Measurements from ENCODE around the gene CAVIN3. TPM values are rescaled to one million over a fixed set of nuclear protein-coding genes. Genes with fewer than 3 reads are reported as not detected.

Gene CAVIN3
- total RNA-seq, 1 donor from 2014 or later: 35.0 TPM

- FAIRE-seq: no peak
- no peak for TF ChIP-seq CTCF (IDR thresholded peaks at IDR 0.05; ENCODE audit: insufficient read depth, low read length, severe bottlenecking)
- no peak overlapping the region for H3K4me3 ChIP-seq (ENCODE audit: low read depth, low read length)
- DNase-seq (ENCODE audit: low read depth): no peak
- no peaks in the 10 kb centered on the region for H3K36me3 ChIP-seq (ENCODE audit: control insufficient read depth, insufficient read depth, low read length)
- H3K27me3 ChIP-seq (ENCODE audit: control insufficient read depth, insufficient read depth, low read length): no peaks in the 10 kb centered on the region
These were observed 11.8 kb upstream of the CAVIN3 start for GRCh38 chr11:6332066-6332465.

GRCh38 chr11:6328321-6328720 is 8.0 kb upstream of the CAVIN3 start:
- H3K4me3 ChIP-seq (ENCODE audit: low read depth, low read length): no peak overlapping the region
- H3K36me3 ChIP-seq (ENCODE audit: control insufficient read depth, insufficient read depth, low read length): no peaks in the 10 kb centered on the region
- DNase-seq (ENCODE audit: low read depth): no peak
- H3K27me3 ChIP-seq (ENCODE audit: control insufficient read depth, insufficient read depth, low read length): peaks cover 2% of the 10 kb centered on the region
- no peak for TF ChIP-seq CTCF (IDR thresholded peaks at IDR 0.05; ENCODE audit: insufficient read depth, low read length, severe bottlenecking)
- no peak for FAIRE-seq

GRCh38 chr11:6327806-6328205 is 7.5 kb upstream of the CAVIN3 start:
- H3K27me3 ChIP-seq (ENCODE audit: control insufficient read depth, insufficient read depth, low read length): peaks cover 2% of the 10 kb centered on the region
- no peak overlapping the region for H3K4me3 ChIP-seq (ENCODE audit: low read depth, low read length)
- FAIRE-seq (no peak), DNase-seq (ENCODE audit: low read depth) (no peak)
- TF ChIP-seq CTCF (IDR thresholded peaks at IDR 0.05; ENCODE audit: insufficient read depth, low read length, severe bottlenecking): no peak
- no peaks in the 10 kb centered on the region for H3K36me3 ChIP-seq (ENCODE audit: control insufficient read depth, insufficient read depth, low read length)

- peaks cover 2% of the 10 kb centered on the region for H3K27me3 ChIP-seq (ENCODE audit: control insufficient read depth, insufficient read depth, low read length)
- H3K36me3 ChIP-seq (ENCODE audit: control insufficient read depth, insufficient read depth, low read length): no peaks in the 10 kb centered on the region
- no peak overlapping the region for H3K4me3 ChIP-seq (ENCODE audit: low read depth, low read length)
- no peak for TF ChIP-seq CTCF (IDR thresholded peaks at IDR 0.05; ENCODE audit: insufficient read depth, low read length, severe bottlenecking)
- DNase-seq (ENCODE audit: low read depth) (no peak), FAIRE-seq (no peak)
These were observed 6.7 kb upstream of the CAVIN3 start for GRCh38 chr11:6326985-6327384.

GRCh38 chr11:6326303-6326702 is 6.0 kb upstream of the CAVIN3 start:
- no peak for TF ChIP-seq CTCF (IDR thresholded peaks at IDR 0.05; ENCODE audit: insufficient read depth, low read length, severe bottlenecking)
- Histone ChIP-seq H3K27me3 (ENCODE audit: control insufficient read depth, insufficient read depth, low read length) (peaks cover 2% of the 10 kb centered on the region), H3K4me3 (ENCODE audit: low read depth, low read length) (no peak overlapping the region), H3K36me3 (ENCODE audit: control insufficient read depth, insufficient read depth, low read length) (no peaks in the 10 kb centered on the region)
- DNase-seq (ENCODE audit: low read depth): no peak
- FAIRE-seq: no peak

- Histone ChIP-seq H3K27me3 (ENCODE audit: control insufficient read depth, insufficient read depth, low read length) (peaks cover 2% of the 10 kb centered on the region), H3K4me3 (ENCODE audit: low read depth, low read length) (no peak overlapping the region), H3K36me3 (ENCODE audit: control insufficient read depth, insufficient read depth, low read length) (no peaks in the 10 kb centered on the region)
- DNase-seq (ENCODE audit: low read depth) (no peak), FAIRE-seq (no peak)
- TF ChIP-seq CTCF (IDR thresholded peaks at IDR 0.05; ENCODE audit: insufficient read depth, low read length, severe bottlenecking): no peak
These were observed 3.1 kb upstream of the CAVIN3 start for GRCh38 chr11:6323291-6323905.

Data from bronchial epithelial cell (primary cell).